Neutrophil (primary cell): ENCODE measurements around the gene FAM9C.

Experiments used
- H3K27ac ChIP-seq: fragments of 200-600 bp; sonication (generic); 2 replicates; pipeline ENCODE4 v1.5.1; 2016; ENCODE audit warnings: mild to moderate bottlenecking, moderate library complexity
- H3K27me3 ChIP-seq: fragments of 200-600 bp; sonication (generic); 2 replicates; pipeline ENCODE4 v1.6.0; 2016; ENCODE audit warnings: mild to moderate bottlenecking
- H3K36me3 ChIP-seq: fragments of 200-600 bp; sonication (generic); 2 replicates; pipeline ENCODE4 v1.5.1; 2017
- H3K4me1 ChIP-seq, 2 experiments: fragments of 200-600 bp in 1 of 2; sonication (generic) in 1 of 2; 1 replicate in 1 of 2; 2 replicates in 1 of 2; pipeline versions ENCODE4 v1.5.1 to v1.6.1; 2013 to 2016; ENCODE audit warnings: low read depth in 1 of 2, low read length in 1 of 2, mild to moderate bottlenecking in 1 of 2, moderate library complexity in 1 of 2; ENCODE audit not compliant: control insufficient read depth in 1 of 2, insufficient read depth in 1 of 2
- H3K4me3 ChIP-seq, 2 experiments: fragments of 200-600 bp in 1 of 2; sonication (generic) in 1 of 2; 1 replicate in 1 of 2; 2 replicates in 1 of 2; pipeline ENCODE4 v1.5.1; 2013 to 2016; ENCODE audit warnings: low read depth in 1 of 2, low read length in 1 of 2, mild to moderate bottlenecking in 1 of 2, moderate library complexity in 1 of 2
- H3K9me3 ChIP-seq: fragments of 200-600 bp; sonication (generic); 2 replicates; pipeline ENCODE4 v1.5.1; 2016
- CTCF ChIP-seq: fragments of 200-600 bp; sonication (generic); IDR thresholded peaks from 2 replicates; pipeline ENCODE4 v1.5.1; 2016; ENCODE audit warnings: antibody characterized with exemption

FAM9C gene

GRCh38 chrX:12992544-12993118 lies 51.8 kb downstream of the FAM9C start:
- no peak for TF ChIP-seq CTCF
- no peaks in the 10 kb centered on the region for H3K36me3 ChIP-seq
- no peaks in the 10 kb centered on the region for H3K4me1 ChIP-seq
- H3K27ac ChIP-seq: no peak overlapping the region
- H3K9me3 ChIP-seq: no peaks in the 10 kb centered on the region
- no peaks in the 10 kb centered on the region for H3K27me3 ChIP-seq
- no peak overlapping the region for H3K4me3 ChIP-seq

GRCh38 chrX:12991575-12991974 lies 52.8 kb downstream of the FAM9C start:
- Histone ChIP-seq H3K36me3 (no peaks in the 10 kb centered on the region), H3K4me1 (no peaks in the 10 kb centered on the region), H3K27ac (no peak overlapping the region), H3K4me3 (no peak overlapping the region), H3K9me3 (no peaks in the 10 kb centered on the region), H3K27me3 (no peaks in the 10 kb centered on the region)
- TF ChIP-seq CTCF: no peak

- H3K27me3 ChIP-seq: no peaks in the 10 kb centered on the region
- no peaks in the 10 kb centered on the region for H3K9me3 ChIP-seq
- no peak overlapping the region for H3K27ac ChIP-seq
Measured at GRCh38 chrX:12989461-12989860, 55.0 kb downstream of the FAM9C start.

GRCh38 chrX:12988797-12989196 lies 55.6 kb downstream of the FAM9C start:
- Histone ChIP-seq H3K27me3 (no peaks in the 10 kb centered on the region), H3K4me3 (no peak overlapping the region), H3K27ac (no peak overlapping the region), H3K9me3 (no peaks in the 10 kb centered on the region), H3K4me1 (peaks cover 4 to 5% of the 10 kb centered on the region in 2 experiments), H3K36me3 (no peaks in the 10 kb centered on the region)
- TF ChIP-seq CTCF: no peak

More at GRCh38 chrX:12989461-12989860, 55.0 kb downstream of the FAM9C start:
- no peak for TF ChIP-seq CTCF
- H3K4me3 ChIP-seq: no peak overlapping the region
- H3K4me1 ChIP-seq: peaks cover 3 to 4% of the 10 kb centered on the region in 2 experiments
- H3K36me3 ChIP-seq: no peaks in the 10 kb centered on the region

- Histone ChIP-seq H3K27ac (no peak overlapping the region), H3K4me1 (peaks cover 4 to 10% of the 10 kb centered on the region in 2 experiments), H3K36me3 (no peaks in the 10 kb centered on the region), H3K9me3 (no peaks in the 10 kb centered on the region), H3K4me3 (no peak overlapping the region), H3K27me3 (no peaks in the 10 kb centered on the region)
- no peak for TF ChIP-seq CTCF
Measured at GRCh38 chrX:12987900-12988594, 56.4 kb downstream of the FAM9C start.
